ENCODE data around the gene COIL. TPM values are rescaled to one million over a fixed set of nuclear protein-coding genes. Genes with fewer than 3 reads are reported as not detected.

The COIL gene
- total and polyA plus RNA-seq, 2 of the 13 experiments (the other 11 are each of a cell fraction or from before 2014, with no cell fraction given): 8.1 to 29.4 TPM

GRCh38 chr17:56909742-56910508 lies 50.9 kb downstream of the COIL start (continued):
- TF ChIP-seq, protein P1, sequence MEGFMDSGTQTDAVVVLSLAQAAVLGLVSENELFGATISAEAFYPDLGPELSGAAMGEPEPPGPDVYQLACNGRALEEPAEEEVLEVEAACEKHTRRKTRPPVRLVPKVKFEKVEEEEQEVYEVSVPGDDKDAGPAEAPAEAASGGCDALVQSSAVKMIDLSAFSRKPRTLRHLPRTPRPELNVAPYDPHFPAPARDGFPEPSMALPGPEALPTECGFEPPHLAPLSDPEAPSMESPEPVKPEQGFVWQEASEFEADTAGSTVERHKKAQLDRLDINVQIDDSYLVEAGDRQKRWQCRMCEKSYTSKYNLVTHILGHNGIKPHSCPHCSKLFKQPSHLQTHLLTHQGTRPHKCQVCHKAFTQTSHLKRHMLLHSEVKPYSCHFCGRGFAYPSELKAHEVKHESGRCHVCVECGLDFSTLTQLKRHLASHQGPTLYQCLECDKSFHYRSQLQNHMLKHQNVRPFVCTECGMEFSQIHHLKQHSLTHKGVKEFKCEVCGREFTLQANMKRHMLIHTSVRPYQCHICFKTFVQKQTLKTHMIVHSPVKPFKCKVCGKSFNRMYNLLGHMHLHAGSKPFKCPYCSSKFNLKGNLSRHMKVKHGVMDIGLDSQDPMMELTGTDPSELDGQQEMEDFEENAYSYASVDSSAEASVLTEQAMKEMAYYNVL (CRISPR knock-in tag; IDR thresholded peaks at IDR 0.05; ENCODE audit: borderline replicate concordance): peak; percentile 61; the same call in 1 of the 2 replicates
- TF ChIP-seq ZNF607 (CRISPR knock-in tag; IDR thresholded peaks at IDR 0.05; ENCODE audit: borderline replicate concordance): no peak
- TF ChIP-seq ZNF773 (CRISPR knock-in tag; IDR thresholded peaks at IDR 0.05; ENCODE audit: borderline replicate concordance): no peak
- TF ChIP-seq, protein P2, sequence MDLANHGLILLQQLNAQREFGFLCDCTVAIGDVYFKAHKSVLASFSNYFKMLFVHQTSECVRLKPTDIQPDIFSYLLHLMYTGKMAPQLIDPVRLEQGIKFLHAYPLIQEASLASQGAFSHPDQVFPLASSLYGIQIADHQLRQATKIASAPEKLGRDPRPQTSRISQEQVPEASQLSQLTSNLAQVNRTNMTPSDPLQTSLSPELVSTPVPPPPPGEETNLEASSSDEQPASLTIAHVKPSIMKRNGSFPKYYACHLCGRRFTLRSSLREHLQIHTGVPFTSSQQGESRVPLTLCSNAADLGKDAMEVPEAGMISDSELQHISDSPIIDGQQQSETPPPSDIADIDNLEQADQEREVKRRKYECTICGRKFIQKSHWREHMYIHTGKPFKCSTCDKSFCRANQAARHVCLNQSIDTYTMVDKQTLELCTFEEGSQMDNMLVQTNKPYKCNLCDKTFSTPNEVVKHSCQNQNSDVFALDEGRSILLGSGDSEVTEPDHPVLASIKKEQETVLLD (CRISPR knock-in tag; IDR thresholded peaks at IDR 0.05; ENCODE audit: low read depth): no peak
- TF ChIP-seq ATF1 (CRISPR knock-in tag; IDR thresholded peaks at IDR 0.05): no peak
- no peak for TF ChIP-seq ATF3 (CRISPR knock-in tag; IDR thresholded peaks at IDR 0.05)
- no peak for TF ChIP-seq KLF13 (CRISPR knock-in tag; IDR thresholded peaks at IDR 0.05)
- TF ChIP-seq PPARG (CRISPR knock-in tag; conservative IDR thresholded peaks at IDR 0.05): peak; percentile 98
- no peak for TF ChIP-seq NR3C1 (CRISPR knock-in tag; IDR thresholded peaks at IDR 0.05)
- peak; percentile 92 for TF ChIP-seq NR2C2 (CRISPR knock-in tag; IDR thresholded peaks at IDR 0.05; ENCODE audit: borderline replicate concordance)
- no peak for TF ChIP-seq TAF1 (CRISPR knock-in tag; IDR thresholded peaks at IDR 0.05)
- TF ChIP-seq ZNF737 (CRISPR knock-in tag; IDR thresholded peaks at IDR 0.05; ENCODE audit: borderline replicate concordance): no peak
- TF ChIP-seq, protein P3, sequence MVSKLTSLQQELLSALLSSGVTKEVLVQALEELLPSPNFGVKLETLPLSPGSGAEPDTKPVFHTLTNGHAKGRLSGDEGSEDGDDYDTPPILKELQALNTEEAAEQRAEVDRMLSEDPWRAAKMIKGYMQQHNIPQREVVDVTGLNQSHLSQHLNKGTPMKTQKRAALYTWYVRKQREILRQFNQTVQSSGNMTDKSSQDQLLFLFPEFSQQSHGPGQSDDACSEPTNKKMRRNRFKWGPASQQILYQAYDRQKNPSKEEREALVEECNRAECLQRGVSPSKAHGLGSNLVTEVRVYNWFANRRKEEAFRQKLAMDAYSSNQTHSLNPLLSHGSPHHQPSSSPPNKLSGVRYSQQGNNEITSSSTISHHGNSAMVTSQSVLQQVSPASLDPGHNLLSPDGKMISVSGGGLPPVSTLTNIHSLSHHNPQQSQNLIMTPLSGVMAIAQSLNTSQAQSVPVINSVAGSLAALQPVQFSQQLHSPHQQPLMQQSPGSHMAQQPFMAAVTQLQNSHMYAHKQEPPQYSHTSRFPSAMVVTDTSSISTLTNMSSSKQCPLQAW (CRISPR knock-in tag; IDR thresholded peaks at IDR 0.05): 0 out of 2 replicates have a peak, but pooled peaks have one; percentile 23
- no peak for TF ChIP-seq NFAT5 (CRISPR knock-in tag; IDR thresholded peaks at IDR 0.05)
- no peak for TF ChIP-seq ATF4 (CRISPR knock-in tag; IDR thresholded peaks at IDR 0.05)
- TF ChIP-seq, protein P4, sequence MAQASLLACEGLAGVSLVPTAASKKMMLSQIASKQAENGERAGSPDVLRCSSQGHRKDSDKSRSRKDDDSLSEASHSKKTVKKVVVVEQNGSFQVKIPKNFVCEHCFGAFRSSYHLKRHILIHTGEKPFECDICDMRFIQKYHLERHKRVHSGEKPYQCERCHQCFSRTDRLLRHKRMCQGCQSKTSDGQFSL (CRISPR knock-in tag; IDR thresholded peaks at IDR 0.05): no peak
